VCaP (cell line): ENCODE results near the gene BRD3OS.

Experiments
- H3K27ac ChIP-seq: fragments of 450-650 bp; 2 replicates; pipeline ENCODE4 v1.5.1; 2017
- TF ChIP-seq, protein P1 (sequence below): fragments of 450-650 bp; conservative IDR thresholded peaks from 2 replicates; pipeline ENCODE4 v1.5.1; 2017; ENCODE audit warnings: mild to moderate bottlenecking, moderate library complexity

BRD3OS gene

DNA sequence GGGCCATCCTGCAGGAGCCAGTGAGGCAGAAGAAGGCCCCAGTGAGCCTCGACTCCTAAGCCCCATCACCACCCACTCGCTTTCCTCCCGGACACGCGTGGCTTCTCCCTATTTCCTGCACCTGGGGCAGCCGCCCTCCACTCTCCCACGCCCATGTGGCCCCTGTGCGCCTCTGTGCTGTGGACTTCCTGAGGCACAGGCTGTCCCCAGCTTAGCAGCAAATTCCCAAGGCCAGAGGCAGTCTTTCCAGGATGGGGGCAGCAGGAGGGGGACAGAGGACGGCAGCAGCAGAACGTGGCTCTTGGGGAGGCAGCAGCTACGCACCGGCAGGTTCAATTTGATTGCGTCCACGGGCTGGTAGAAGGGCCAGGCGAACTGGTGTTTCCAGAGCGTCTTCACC lies 27.7 kb downstream of the BRD3OS start:
- H3K27ac ChIP-seq: peak overlapping the region; percentile 10; the same call in 1 of the 2 replicates
- TF ChIP-seq, protein P1, sequence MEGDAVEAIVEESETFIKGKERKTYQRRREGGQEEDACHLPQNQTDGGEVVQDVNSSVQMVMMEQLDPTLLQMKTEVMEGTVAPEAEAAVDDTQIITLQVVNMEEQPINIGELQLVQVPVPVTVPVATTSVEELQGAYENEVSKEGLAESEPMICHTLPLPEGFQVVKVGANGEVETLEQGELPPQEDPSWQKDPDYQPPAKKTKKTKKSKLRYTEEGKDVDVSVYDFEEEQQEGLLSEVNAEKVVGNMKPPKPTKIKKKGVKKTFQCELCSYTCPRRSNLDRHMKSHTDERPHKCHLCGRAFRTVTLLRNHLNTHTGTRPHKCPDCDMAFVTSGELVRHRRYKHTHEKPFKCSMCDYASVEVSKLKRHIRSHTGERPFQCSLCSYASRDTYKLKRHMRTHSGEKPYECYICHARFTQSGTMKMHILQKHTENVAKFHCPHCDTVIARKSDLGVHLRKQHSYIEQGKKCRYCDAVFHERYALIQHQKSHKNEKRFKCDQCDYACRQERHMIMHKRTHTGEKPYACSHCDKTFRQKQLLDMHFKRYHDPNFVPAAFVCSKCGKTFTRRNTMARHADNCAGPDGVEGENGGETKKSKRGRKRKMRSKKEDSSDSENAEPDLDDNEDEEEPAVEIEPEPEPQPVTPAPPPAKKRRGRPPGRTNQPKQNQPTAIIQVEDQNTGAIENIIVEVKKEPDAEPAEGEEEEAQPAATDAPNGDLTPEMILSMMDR: no peak

DNA sequence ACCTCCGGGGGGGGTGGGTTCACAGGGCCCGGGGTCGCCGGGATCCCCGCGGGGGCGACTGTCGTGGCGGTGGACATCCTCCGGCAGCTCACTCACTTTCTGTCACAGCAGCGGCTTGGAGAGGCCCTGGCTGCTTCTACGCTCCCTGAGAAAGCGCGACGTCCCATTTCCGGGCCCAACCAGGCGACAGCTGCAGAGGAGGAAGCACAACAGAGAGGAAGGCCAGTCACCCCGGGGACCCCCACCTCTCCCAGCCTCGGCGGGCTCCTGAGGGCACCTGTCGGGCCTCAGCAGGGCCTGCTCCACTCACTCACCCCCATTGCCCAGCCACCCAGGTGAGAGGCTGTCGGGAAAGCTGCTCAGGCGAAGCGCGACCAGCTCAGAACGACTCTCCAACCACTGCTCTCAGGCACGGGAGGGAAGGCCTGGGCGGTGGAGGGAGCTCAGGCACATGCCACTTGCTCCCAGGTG lies 28.2 kb downstream of the BRD3OS start:
- TF ChIP-seq, protein P1: no peak
- H3K27ac ChIP-seq: peak overlapping the region; percentile 10; the same call in 1 of the 2 replicates

DNA sequence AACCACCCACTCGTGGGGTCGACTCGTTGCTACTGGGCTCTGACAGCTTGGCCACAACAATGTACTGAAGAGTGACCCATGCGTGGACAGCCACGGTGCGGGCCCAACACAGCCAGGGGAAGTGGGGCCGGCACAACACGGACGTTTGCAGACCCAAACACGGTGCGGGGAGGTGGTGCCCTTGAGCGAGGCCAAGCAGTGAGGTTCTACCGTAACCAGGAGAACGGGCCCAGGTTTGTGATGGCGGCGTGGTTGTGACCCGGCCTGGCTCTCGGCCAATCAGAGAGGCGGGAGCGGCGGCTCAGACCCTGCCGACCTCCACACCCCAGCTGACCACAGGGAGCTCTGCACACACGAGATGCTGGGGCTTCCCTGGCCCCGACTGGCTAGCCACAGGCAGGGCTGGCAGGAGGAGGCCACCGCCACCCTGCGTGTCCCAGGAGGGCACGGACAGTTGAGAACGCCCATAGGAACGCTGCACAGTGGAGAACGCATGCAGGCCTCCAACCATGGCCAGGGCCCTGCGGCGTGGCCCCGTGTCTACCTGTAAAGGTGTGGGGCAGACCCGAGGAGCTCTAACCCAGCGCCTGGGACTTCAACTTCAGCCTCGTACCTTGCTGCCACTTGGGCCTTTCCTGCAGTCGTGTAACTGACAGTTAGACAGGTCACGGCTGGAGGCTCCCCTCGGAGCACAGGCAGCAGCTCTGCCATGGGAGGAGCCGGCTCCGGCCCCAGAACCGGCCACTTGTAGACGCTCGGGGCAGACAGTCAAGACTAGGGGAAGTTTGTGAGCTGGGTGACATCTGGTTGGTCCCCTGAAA lies 28.9 kb downstream of the BRD3OS start:
- H3K27ac ChIP-seq: peak overlapping the region; percentile 100; the same call in 1 of the 2 replicates

DNA sequence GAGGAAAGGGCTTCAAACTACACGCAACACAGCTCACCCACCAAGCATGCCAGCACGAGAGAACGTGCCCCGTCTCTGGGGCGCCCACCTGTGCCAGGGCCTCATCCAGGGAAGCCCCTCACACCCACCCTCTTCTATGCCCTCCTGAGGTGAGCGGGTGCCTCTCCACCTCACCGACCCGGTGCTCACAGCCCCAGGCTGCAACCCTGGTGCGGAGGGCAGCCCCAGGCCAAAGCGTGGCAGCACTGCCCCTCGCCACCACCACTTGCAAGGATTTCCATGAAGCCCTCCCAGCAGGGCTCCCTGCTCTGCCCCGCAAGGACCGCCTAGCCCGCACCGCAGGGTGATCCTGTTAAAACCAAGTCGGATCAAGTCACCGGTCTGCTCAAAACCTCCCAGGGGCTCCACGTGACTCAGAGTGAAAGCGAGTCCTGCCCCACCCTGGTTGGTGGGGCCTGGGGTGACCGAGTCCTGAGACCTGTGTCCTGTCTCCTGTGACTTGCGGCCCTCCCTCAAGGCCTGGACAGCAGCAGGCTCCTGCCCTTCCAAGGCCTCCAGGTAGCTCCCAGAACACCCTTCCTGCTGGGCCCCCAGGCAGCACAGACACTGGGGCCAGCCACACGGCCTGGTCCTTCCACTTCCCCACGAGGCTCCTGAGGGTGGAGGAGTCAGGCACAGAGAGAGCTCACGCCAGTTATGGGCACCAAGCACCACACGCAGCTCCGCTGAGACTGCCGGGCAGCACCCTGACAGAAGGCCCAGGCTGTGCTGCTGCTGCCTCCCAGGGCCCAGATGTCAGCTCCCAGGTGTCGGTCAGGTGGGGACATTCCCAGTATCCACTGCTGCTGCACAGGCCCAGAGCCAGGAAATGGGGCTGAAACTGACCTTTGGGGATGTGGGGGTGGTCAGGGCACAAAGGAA lies 29.9 kb downstream of the BRD3OS start:
- TF ChIP-seq, protein P1: no peak
- peak overlapping the region; percentile 100 for H3K27ac ChIP-seq

More for the DNA sequence above, 28.9 kb downstream of the BRD3OS start:
- TF ChIP-seq, protein P1: no peak

DNA sequence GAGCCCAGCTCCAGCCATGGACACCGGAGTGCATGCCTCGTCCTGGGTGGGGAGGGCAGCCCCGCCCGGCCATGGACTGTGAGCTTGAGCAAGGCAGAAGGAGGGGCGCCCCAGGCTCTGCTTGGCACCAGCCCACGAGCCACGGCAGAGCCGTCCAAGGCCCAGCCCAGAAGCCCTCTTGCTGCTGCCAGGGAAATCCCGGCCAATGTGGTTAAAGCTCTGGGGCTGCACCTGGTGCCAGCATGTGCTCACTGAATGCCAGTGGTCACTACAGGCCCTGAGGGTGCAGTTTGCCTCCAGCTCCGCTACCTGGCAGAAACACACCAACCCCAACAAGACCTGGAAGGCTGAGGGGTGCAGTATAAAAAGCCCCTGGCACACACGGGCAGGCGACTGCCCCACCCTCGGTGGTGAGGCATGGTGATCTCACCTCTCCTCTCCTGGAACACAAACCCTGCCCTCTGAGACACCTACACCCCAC lies 30.7 kb downstream of the BRD3OS start:
- peak overlapping the region; percentile 100 for H3K27ac ChIP-seq
- TF ChIP-seq, protein P1: no peak

DNA sequence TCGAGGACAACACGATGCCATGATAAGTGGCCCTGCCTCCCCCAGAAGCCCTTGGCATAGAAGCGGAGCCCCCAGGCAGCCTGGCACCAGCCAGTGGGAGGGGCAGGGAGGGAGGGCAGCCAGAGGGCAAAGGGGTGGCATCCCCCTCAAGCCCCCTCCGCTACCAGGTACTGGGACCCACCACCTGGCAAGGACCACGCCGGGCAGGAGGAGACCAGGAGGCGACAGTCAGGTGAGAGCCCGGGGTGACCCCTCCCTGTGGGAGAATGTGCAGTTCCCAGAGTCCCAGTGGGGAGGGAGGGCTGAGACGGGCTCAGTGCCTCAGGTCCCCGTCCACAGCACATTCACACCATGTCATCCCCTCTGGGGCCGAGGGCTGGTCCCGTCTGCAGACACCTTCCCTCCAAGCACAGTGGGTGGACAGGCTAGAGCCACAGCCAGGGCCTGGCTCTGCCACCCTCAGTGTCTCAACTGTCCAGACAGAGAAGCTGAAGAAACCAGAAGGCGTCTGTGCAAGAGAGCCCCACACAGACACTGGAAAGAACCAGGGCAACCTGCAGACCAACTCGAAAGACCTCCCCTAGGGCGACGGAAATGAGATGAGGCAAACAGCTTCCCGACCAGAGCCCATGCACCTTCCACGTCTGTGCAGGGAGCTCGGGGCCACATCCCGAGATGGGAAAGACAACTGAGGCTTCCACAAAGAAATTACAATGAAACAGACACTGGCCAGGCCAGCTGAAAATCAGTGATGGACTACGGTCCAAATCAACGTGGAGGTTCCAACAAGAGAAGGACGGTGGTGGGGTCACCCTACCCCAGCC lies 31.4 kb downstream of the BRD3OS start:
- TF ChIP-seq, protein P1: no peak
- peak overlapping the region; percentile 100 for H3K27ac ChIP-seq
